ENCODE results near the gene UNC93B1.
"Not testable (repeated sequence)": the region's sequence is repeated elsewhere in the genome, so short reads cannot be mapped to it uniquely, and the experiment has no call there.

GRCh38 chr11:67982255-67982857, 21.5 kb downstream of the UNC93B1 start:
- not testable (repeated sequence) for TF ChIP-seq POLR2A, CTCF, POLR2AphosphoS5, EP300 (IDR thresholded peaks at IDR 0.05)

Measured in upper lobe of left lung (tissue), 4 donors.